ENCODE measurements around the gene SLC30A4. TPM values are rescaled to one million over a fixed set of nuclear protein-coding genes. Genes with fewer than 3 reads are reported as not detected.

Gene SLC30A4
- total RNA-seq, 1 donor from 2014 or later = 2.7 TPM

DNA sequence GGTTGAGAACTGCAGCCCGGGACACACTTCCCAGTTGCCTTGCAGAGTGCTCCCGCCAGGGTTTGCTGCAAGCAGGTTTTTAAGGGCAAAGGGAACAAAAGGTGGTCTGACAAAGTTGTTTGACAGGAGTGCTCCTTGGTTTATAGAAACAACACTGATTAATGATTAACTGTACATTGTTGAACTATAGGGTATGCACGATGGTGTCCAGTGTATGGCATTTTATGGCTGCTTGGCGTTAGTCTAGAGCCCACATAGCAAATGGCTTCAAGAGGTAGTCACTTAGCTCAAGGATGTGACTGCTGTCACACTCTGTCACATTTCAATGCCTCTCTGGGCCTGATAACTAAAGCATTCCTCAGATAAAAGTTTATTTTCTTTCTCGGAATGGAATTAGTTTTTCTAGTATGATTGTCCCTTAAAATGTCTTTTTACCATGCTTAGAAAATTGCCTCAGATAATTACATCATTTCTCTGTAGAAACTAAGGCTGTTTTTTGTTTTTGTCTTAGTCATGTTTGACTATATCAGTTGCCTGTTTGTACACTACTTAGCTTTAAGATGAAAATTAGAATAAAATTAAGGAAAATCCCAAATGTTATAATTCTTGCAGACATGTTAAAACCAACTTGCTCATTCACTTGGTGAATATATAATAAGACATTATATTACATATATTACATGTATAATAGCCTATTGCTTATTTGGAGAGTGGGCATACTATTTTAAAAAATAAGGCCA lies 82.9 kb downstream of the SLC30A4 start:
- Mint-ChIP-seq H3K36me3 (ENCODE audit: low read depth) (no peaks in the 10 kb centered on the region), H3K4me3 (no peak overlapping the region), H3K27ac (ENCODE audit: unreplicated experiment) (no peak overlapping the region), H3K27me3 (ENCODE audit: low read depth) (no peaks in the 10 kb centered on the region), H3K9me3 (no peaks in the 10 kb centered on the region), H3K4me1 (no peaks in the 10 kb centered on the region)
- TF ChIP-seq, protein P1, sequence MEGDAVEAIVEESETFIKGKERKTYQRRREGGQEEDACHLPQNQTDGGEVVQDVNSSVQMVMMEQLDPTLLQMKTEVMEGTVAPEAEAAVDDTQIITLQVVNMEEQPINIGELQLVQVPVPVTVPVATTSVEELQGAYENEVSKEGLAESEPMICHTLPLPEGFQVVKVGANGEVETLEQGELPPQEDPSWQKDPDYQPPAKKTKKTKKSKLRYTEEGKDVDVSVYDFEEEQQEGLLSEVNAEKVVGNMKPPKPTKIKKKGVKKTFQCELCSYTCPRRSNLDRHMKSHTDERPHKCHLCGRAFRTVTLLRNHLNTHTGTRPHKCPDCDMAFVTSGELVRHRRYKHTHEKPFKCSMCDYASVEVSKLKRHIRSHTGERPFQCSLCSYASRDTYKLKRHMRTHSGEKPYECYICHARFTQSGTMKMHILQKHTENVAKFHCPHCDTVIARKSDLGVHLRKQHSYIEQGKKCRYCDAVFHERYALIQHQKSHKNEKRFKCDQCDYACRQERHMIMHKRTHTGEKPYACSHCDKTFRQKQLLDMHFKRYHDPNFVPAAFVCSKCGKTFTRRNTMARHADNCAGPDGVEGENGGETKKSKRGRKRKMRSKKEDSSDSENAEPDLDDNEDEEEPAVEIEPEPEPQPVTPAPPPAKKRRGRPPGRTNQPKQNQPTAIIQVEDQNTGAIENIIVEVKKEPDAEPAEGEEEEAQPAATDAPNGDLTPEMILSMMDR (conservative IDR thresholded peaks at IDR 0.05) = no peak
- DNase-seq (ENCODE audit: low read depth, low spot score) = no peak

DNA sequence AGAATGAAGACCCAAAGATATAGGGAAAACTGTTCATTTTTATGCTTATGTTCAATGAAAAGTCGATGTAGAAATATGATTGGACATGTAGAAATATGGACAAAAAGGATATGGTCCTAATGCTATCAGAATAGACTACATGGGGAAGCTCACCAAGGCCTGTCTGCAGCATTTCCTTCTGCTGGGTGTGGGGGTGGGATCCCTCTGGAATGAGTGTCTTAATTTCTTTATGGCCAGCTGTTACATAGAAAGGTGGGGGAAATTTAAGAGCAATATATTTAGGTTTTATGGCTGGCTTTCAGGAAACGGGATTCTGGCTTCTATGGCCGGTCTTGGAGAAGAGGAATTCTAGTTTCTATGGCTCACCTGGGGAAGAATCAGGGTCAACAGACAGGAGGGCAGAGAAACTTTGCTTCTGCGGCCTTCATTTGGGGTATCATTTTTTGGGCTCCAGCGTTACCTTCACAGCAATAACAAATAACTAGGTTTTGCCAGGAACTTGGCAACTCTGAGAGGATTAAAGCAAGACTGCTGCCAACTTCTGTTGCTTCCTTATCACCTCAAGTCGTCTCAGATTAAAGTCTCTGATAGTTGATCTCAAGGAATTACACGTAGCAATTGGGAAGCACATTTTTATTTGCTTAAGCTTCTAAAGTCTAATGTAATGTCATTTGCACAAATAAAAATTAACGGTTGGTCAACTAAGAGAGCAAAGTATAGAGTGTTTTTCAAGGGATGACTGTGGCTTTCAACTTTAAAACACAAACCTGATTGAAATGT lies 87.2 kb downstream of the SLC30A4 start:
- TF ChIP-seq, protein P1 (conservative IDR thresholded peaks at IDR 0.05) = no peak
- Mint-ChIP-seq H3K36me3 (ENCODE audit: low read depth) (no peaks in the 10 kb centered on the region), H3K9me3 (no peaks in the 10 kb centered on the region), H3K4me3 (no peak overlapping the region), H3K27ac (ENCODE audit: unreplicated experiment) (no peak overlapping the region), H3K27me3 (ENCODE audit: low read depth) (peaks cover 19% of the 10 kb centered on the region), H3K4me1 (no peaks in the 10 kb centered on the region)
- DNase-seq (ENCODE audit: low read depth, low spot score) = no peak

DNA sequence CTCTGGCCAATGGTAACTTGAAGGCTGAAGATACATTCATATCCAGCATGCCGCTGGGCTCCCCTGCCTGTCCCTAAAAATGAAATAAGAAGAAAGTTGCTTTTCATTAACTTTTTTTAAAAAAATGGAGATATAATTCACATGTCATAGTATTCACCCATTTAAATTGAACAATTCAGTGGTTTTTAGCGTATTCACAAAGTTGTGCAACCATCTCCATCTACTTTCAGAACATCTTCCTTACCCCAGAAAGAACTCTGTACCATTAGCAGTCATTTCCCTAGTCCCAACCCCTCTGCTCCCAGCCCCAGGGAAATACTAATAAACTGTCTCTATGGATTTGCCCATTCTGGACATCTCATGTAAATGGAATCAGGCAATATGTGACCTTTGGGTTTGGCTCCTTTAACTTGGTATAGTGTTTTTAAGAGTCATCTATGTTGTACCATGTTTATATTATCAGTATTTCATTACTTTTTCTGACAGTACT lies 88.4 kb downstream of the SLC30A4 start:
- no peak for DNase-seq (ENCODE audit: low read depth, low spot score)
- Mint-ChIP-seq H3K27ac (ENCODE audit: unreplicated experiment) (no peak overlapping the region), H3K36me3 (ENCODE audit: low read depth) (no peaks in the 10 kb centered on the region), H3K4me3 (no peak overlapping the region), H3K9me3 (no peaks in the 10 kb centered on the region), H3K27me3 (ENCODE audit: low read depth) (peaks cover 27% of the 10 kb centered on the region), H3K4me1 (no peaks in the 10 kb centered on the region)
- TF ChIP-seq, protein P1 (conservative IDR thresholded peaks at IDR 0.05) = no peak

DNA sequence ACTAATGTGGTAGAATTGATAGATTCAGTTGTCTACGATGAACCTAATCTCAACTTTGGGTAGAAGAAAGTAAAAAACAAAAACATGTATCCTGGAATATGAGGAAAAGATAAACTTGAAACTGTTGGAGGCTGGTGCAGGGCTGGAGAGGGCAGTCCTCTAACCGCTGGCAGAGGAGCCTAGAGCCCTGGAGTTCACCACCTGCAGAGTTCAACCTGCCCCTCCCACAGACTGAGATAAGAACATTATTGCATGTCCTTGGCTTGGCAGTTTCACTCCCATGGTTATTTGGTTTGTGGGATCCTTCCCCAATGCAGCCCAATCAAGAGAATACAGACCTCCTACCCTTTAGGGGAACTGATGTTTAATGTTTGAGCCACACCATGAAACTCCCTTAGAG lies 91.0 kb downstream of the SLC30A4 start:
- Mint-ChIP-seq H3K4me3 (no peak overlapping the region), H3K27ac (ENCODE audit: unreplicated experiment) (no peak overlapping the region), H3K9me3 (no peaks in the 10 kb centered on the region), H3K4me1 (no peaks in the 10 kb centered on the region), H3K27me3 (ENCODE audit: low read depth) (peaks cover 36% of the 10 kb centered on the region), H3K36me3 (ENCODE audit: low read depth) (no peaks in the 10 kb centered on the region)
- TF ChIP-seq, protein P1 (conservative IDR thresholded peaks at IDR 0.05) = no peak
- DNase-seq (ENCODE audit: low read depth, low spot score) = no peak

DNA sequence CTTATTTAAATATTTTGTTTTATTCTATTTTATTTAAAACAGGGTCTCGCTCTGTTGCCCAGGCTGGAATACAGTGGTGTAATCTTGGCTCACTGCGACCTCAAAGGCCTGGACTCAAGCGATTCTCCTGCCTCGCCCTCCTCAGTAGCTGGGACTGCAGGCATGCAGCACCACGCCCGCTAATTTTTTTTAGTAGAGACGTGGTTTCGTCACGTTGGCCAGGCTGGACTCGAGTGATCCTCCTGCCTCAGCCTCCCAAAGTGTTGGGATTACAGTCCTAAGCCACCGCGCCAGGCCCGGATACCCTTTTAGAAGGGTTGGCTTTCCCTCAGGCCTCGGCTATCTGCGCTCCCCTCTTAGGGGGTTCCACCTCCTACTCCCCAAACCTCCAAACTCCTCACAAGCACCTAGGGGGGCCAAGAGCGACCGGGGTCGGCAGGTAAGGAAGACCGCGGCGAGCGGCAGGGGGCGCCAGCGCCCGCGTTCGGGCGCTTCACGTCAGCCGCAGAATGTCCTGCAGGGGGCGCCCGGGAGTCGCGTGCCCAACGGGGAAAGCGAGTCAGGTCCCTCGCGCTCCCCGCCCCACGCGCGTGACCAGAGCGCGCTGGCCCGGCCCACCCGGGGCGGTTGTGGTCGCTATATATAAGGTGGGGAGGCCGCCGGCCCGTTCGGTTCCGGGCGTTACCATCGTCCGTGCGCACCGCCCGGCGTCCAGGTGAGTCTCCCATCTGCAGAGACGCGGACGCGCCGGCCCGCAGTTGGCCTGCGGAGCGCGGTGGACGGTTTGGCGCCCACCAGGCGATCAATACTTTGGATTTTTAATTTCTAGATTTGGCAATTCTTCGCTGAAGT lies 92.4 kb downstream of the SLC30A4 start:
- DNase-seq (ENCODE audit: low read depth, low spot score) = peak; percentile 73
- Mint-ChIP-seq H3K27me3 (ENCODE audit: low read depth) (peaks cover 36% of the 10 kb centered on the region), H3K9me3 (no peaks in the 10 kb centered on the region), H3K36me3 (ENCODE audit: low read depth) (no peaks in the 10 kb centered on the region), H3K27ac (ENCODE audit: unreplicated experiment) (no peak overlapping the region), H3K4me1 (no peaks in the 10 kb centered on the region), H3K4me3 (no peak overlapping the region)
- TF ChIP-seq, protein P1 (conservative IDR thresholded peaks at IDR 0.05) = peak; percentile 100
